HepG2 (cell line): ENCODE results near the gene SLC16A3. TPM values are rescaled to one million over a fixed set of nuclear protein-coding genes. Genes with fewer than 3 reads are reported as not detected.
A peak's percentile ranks its signal among the peaks of the same experiment; 100 is the strongest.

Experiments used
- ATF7-NPFF ChIP-seq: sonication (generic); formaldehyde crosslinking; IDR thresholded peaks from 2 replicates; pipeline ENCODE4 v1.8.1; 2023; ENCODE audit warnings: mild to moderate bottlenecking, low read depth, missing genetic modification reagents, moderate library complexity
- FOXK1 ChIP-seq: sonication (generic); formaldehyde crosslinking; IDR thresholded peaks from 2 replicates; pipeline ENCODE4 v1.4.0; 2020; ENCODE audit warnings: low read depth, missing genetic modification reagents, borderline replicate concordance
- HMG20A ChIP-seq: IDR thresholded peaks from 2 replicates; pipeline ENCODE4 v1.6.1; 2016; ENCODE audit warnings: borderline replicate concordance
- HNRNPL ChIP-seq: fragments of 200-400 bp; formaldehyde crosslinking; IDR thresholded peaks from 2 replicates; pipeline ENCODE4 v1.6.1; 2017; ENCODE audit warnings: mild to moderate bottlenecking, low read depth, low read length
- KDM4B ChIP-seq: sonication (generic); formaldehyde crosslinking; IDR thresholded peaks from 2 replicates; pipeline ENCODE4 v1.4.0; 2020; ENCODE audit warnings: missing genetic modification reagents
- RARG ChIP-seq: sonication (generic); formaldehyde crosslinking; IDR thresholded peaks from 2 replicates; pipeline ENCODE4 v1.4.0; 2020; ENCODE audit warnings: low read depth, mild to moderate bottlenecking, missing genetic modification reagents
- RELA ChIP-seq: sonication (generic); formaldehyde crosslinking; IDR thresholded peaks from 2 replicates; pipeline ENCODE4 v1.4.0; 2020; ENCODE audit warnings: missing genetic modification reagents
- ZNF17 ChIP-seq: sonication (generic); formaldehyde crosslinking; IDR thresholded peaks from 2 replicates; pipeline ENCODE4 v1.5.0; 2020; ENCODE audit warnings: mild to moderate bottlenecking, missing genetic modification reagents
- ZNF431 ChIP-seq: sonication (generic); formaldehyde crosslinking; IDR thresholded peaks from 2 replicates; pipeline ENCODE4 v1.9.0; 2022; ENCODE audit warnings: missing genetic modification reagents, low read depth, mild to moderate bottlenecking, borderline replicate concordance
- ZNF672 ChIP-seq: sonication (generic); formaldehyde crosslinking; IDR thresholded peaks from 2 replicates; pipeline ENCODE4 v1.8.1; 2022; ENCODE audit warnings: missing genetic modification reagents
- ZNF775 ChIP-seq: sonication (generic); formaldehyde crosslinking; IDR thresholded peaks from 2 replicates; pipeline ENCODE4 v1.4.0; 2020; ENCODE audit warnings: missing genetic modification reagents, mild to moderate bottlenecking, moderate library complexity, borderline replicate concordance
- ZNF780A ChIP-seq: sonication (generic); formaldehyde crosslinking; IDR thresholded peaks from 2 replicates; pipeline ENCODE4 v1.8.0; 2022; ENCODE audit warnings: mild to moderate bottlenecking, missing genetic modification reagents, moderate library complexity
- ZNF841 ChIP-seq: sonication (generic); formaldehyde crosslinking; IDR thresholded peaks from 2 replicates; pipeline ENCODE4 v1.8.1; 2023; ENCODE audit warnings: missing genetic modification reagents, borderline replicate concordance
- polyA plus RNA-seq, 8 experiments: library from polyadenylated mRNA; depleted of rRNA in 3 of 8; stranded (reverse) in 7 of 8; unstranded in 1 of 8; fragments of >200 nt; fragmentation: Illumina TruSeq in 4 of 8; extraction: Trizol in 4 of 8; gene quantifications; 2 replicates each; pipeline versions ENCODE4 v1.2.1 to v1.2.3, GENCODE V29; 2011 to 2016; ENCODE audit warnings: low read depth in 4 of 8, missing spikeins in 1 of 8, mixed read lengths in 1 of 8; ENCODE audit not compliant: insufficient read depth in 1 of 8
- total RNA-seq, 5 experiments: library from RNA; depleted of rRNA; stranded (reverse); fragments of >200 nt; fragmentation: Illumina TruSeq; extraction: Trizol; gene quantifications; 2 replicates each; pipeline ENCODE4 v1.2.3, GENCODE V29; 2016; ENCODE audit warnings: low read depth in 1 of 5
- TF ChIP-seq, protein P1 (sequence below): sonication (generic); formaldehyde crosslinking; IDR thresholded peaks from 2 replicates; pipeline ENCODE4 v1.8.0; 2022; ENCODE audit warnings: low read depth, missing genetic modification reagents
- TF ChIP-seq, protein P2 (sequence below): sonication (generic); formaldehyde crosslinking; IDR thresholded peaks from 2 replicates; pipeline ENCODE4 v1.5.0; 2020; ENCODE audit warnings: mild to moderate bottlenecking, missing genetic modification reagents
- TF ChIP-seq, protein P3 (sequence below): sonication (generic); formaldehyde crosslinking; IDR thresholded peaks from 2 replicates; pipeline ENCODE4 v1.4.0; 2020; ENCODE audit warnings: missing genetic modification reagents
- TF ChIP-seq, protein P4 (sequence below): sonication (generic); formaldehyde crosslinking; IDR thresholded peaks from 2 replicates; pipeline ENCODE4 v1.5.1; 2020; ENCODE audit warnings: mild to moderate bottlenecking, missing genetic modification reagents, moderate library complexity
- TF ChIP-seq, protein P5 (sequence below): sonication (generic); formaldehyde crosslinking; IDR thresholded peaks from 2 replicates; pipeline ENCODE4 v1.4.0; 2020; ENCODE audit warnings: missing genetic modification reagents, borderline replicate concordance

The SLC16A3 gene
- total and polyA plus RNA-seq, 2 of the 13 experiments (the other 11 are each of a cell fraction or from before 2014, with no cell fraction given) = 242 to 349 TPM

DNA sequence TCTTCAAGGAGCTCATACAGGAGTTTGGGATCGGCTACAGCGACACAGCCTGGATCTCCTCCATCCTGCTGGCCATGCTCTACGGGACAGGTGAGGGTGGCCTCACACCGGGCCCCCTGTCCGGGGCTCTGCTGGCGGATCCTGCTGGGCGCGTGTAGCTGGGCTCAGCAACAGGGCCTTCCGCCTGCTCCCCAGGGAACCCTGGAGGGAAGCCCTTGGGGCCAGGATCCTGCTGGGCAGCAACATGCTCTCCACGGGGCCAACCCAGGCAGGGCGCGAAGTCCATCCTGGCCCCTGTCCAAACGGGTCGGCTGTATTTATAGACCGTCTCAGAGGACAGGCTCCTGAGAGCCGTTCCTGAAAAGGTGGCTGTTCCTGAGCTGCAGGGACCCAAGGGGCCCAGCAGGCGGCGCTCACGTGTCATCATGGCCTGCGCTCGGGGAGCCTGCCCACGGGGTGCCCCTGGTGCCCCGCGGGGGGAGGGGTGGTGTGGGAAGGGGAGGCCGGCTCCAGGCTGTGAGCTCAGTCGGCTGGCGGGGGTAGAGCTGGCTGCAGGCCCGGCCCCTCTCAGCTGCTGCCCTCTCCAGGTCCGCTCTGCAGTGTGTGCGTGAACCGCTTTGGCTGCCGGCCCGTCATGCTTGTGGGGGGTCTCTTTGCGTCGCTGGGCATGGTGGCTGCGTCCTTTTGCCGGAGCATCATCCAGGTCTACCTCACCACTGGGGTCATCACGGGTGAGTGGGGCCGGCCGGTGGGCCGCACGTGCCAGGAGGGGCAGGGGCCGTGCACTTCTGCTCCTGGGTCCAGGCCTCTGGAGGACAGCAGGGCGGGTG, 7.5 kb downstream of the SLC16A3 start (continued):
- TF ChIP-seq, protein P1, sequence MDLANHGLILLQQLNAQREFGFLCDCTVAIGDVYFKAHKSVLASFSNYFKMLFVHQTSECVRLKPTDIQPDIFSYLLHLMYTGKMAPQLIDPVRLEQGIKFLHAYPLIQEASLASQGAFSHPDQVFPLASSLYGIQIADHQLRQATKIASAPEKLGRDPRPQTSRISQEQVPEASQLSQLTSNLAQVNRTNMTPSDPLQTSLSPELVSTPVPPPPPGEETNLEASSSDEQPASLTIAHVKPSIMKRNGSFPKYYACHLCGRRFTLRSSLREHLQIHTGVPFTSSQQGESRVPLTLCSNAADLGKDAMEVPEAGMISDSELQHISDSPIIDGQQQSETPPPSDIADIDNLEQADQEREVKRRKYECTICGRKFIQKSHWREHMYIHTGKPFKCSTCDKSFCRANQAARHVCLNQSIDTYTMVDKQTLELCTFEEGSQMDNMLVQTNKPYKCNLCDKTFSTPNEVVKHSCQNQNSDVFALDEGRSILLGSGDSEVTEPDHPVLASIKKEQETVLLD (CRISPR knock-in tag) = peak; percentile 61; the same call in 1 of the 2 replicates
- TF ChIP-seq KDM4B (CRISPR knock-in tag) = peak; percentile 95
- peak; percentile 82; the same call in 1 of the 2 replicates for TF ChIP-seq RELA
- TF ChIP-seq, protein P2, sequence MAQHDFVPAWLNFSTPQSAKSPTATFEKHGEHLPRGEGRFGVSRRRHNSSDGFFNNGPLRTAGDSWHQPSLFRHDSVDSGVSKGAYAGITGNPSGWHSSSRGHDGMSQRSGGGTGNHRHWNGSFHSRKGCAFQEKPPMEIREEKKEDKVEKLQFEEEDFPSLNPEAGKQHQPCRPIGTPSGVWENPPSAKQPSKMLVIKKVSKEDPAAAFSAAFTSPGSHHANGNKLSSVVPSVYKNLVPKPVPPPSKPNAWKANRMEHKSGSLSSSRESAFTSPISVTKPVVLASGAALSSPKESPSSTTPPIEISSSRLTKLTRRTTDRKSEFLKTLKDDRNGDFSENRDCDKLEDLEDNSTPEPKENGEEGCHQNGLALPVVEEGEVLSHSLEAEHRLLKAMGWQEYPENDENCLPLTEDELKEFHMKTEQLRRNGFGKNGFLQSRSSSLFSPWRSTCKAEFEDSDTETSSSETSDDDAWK (CRISPR knock-in tag) = no peak
- no peak for TF ChIP-seq ZNF17 (CRISPR knock-in tag)
- TF ChIP-seq ZNF672 (CRISPR knock-in tag) = peak; percentile 22; the same call in 1 of the 2 replicates
- TF ChIP-seq RARG = 0 out of 2 replicates have a peak, but pooled peaks have one; percentile 79
- TF ChIP-seq, protein P3, sequence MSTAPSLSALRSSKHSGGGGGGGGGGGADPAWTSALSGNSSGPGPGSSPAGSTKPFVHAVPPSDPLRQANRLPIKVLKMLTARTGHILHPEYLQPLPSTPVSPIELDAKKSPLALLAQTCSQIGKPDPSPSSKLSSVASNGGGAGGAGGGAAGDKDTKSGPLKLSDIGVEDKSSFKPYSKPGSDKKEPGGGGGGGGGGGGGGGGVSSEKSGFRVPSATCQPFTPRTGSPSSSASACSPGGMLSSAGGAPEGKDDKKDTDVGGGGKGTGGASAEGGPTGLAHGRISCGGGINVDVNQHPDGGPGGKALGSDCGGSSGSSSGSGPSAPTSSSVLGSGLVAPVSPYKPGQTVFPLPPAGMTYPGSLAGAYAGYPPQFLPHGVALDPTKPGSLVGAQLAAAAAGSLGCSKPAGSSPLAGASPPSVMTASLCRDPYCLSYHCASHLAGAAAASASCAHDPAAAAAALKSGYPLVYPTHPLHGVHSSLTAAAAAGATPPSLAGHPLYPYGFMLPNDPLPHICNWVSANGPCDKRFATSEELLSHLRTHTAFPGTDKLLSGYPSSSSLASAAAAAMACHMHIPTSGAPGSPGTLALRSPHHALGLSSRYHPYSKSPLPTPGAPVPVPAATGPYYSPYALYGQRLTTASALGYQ (CRISPR knock-in tag) = peak; percentile 85
- TF ChIP-seq ZNF775 (CRISPR knock-in tag) = peak; percentile 80; the same call in 1 of the 2 replicates
- TF ChIP-seq, protein P4, sequence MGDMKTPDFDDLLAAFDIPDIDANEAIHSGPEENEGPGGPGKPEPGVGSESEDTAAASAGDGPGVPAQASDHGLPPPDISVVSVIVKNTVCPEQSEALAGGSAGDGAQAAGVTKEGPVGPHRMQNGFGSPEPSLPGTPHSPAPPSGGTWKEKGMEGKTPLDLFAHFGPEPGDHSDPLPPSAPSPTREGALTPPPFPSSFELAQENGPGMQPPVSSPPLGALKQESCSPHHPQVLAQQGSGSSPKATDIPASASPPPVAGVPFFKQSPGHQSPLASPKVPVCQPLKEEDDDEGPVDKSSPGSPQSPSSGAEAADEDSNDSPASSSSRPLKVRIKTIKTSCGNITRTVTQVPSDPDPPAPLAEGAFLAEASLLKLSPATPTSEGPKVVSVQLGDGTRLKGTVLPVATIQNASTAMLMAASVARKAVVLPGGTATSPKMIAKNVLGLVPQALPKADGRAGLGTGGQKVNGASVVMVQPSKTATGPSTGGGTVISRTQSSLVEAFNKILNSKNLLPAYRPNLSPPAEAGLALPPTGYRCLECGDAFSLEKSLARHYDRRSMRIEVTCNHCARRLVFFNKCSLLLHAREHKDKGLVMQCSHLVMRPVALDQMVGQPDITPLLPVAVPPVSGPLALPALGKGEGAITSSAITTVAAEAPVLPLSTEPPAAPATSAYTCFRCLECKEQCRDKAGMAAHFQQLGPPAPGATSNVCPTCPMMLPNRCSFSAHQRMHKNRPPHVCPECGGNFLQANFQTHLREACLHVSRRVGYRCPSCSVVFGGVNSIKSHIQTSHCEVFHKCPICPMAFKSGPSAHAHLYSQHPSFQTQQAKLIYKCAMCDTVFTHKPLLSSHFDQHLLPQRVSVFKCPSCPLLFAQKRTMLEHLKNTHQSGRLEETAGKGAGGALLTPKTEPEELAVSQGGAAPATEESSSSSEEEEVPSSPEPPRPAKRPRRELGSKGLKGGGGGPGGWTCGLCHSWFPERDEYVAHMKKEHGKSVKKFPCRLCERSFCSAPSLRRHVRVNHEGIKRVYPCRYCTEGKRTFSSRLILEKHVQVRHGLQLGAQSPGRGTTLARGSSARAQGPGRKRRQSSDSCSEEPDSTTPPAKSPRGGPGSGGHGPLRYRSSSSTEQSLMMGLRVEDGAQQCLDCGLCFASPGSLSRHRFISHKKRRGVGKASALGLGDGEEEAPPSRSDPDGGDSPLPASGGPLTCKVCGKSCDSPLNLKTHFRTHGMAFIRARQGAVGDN (CRISPR knock-in tag) = peak; percentile 99
- peak; percentile 99 for TF ChIP-seq ZNF431 (CRISPR knock-in tag)
- peak; percentile 61; the same call in 1 of the 2 replicates for TF ChIP-seq HMG20A (CRISPR knock-in tag)
- TF ChIP-seq, protein P5, sequence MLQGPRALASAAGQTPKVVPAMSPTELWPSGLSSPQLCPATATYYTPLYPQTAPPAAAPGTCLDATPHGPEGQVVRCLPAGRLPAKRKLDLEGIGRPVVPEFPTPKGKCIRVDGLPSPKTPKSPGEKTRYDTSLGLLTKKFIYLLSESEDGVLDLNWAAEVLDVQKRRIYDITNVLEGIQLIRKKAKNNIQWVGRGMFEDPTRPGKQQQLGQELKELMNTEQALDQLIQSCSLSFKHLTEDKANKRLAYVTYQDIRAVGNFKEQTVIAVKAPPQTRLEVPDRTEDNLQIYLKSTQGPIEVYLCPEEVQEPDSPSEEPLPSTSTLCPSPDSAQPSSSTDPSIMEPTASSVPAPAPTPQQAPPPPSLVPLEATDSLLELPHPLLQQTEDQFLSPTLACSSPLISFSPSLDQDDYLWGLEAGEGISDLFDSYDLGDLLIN (CRISPR knock-in tag) = no peak; the same call in 1 of the 2 replicates
- peak; percentile 52; the same call in 1 of the 2 replicates for TF ChIP-seq ZNF841 (CRISPR knock-in tag)
- TF ChIP-seq FOXK1 (CRISPR knock-in tag) = peak; percentile 80
- peak; percentile 98 for TF ChIP-seq HNRNPL
- no peak; the same call in 1 of the 2 replicates for TF ChIP-seq ZNF780A (CRISPR knock-in tag)
- peak; percentile 99 for TF ChIP-seq ATF7-NPFF (CRISPR knock-in tag)
